Peyer's patch (tissue), 4 donors: ENCODE results near the gene PSMD1. TPM values are rescaled to one million over a fixed set of nuclear protein-coding genes. Genes with fewer than 3 reads are reported as not detected.

Experiments
- DNase-seq, 3 donors: peaks; one replicate each; pipeline ENCODE4 v3.0.0-alpha.2; 2017 to 2019
- H3K27ac ChIP-seq, 4 donors: fragments of 200-600 bp; sonication (generic); one replicate each; pipeline ENCODE4 v1.5.1; 2016 to 2019
- H3K27me3 ChIP-seq, 2 donors: fragments of 200-600 bp; sonication (generic); one replicate each; pipeline ENCODE4 v1.5.1; 2019
- H3K36me3 ChIP-seq, 3 donors: fragments of 200-600 bp; sonication (generic); one replicate each; pipeline ENCODE4 v1.5.1; 2016 to 2019
- H3K4me1 ChIP-seq, 4 donors: fragments of 200-600 bp; sonication (generic); one replicate each; pipeline ENCODE4 v1.5.1; 2016 to 2019
- H3K4me3 ChIP-seq, 4 donors: fragments of 200-600 bp; sonication (generic); 1 replicate in 3 of 4; 2 replicates in 1 of 4; pipeline ENCODE4 v1.5.1; 2016 to 2019; ENCODE audit warnings: mild to moderate bottlenecking in 1 of 4
- H3K9me3 ChIP-seq, 4 donors: fragments of 200-600 bp; sonication (generic); one replicate each; pipeline ENCODE4 v1.5.1; 2016 to 2019; ENCODE audit warnings: mild to moderate bottlenecking in 1 of 4
- POLR2A ChIP-seq, 2 donors: fragments of 450-650 bp; IDR thresholded peaks; one replicate each; pipeline ENCODE4 v1.5.1; 2017; ENCODE audit warnings: antibody characterized with exemption in 2 of 2, mild to moderate bottlenecking in 2 of 2, moderate library complexity in 2 of 2
- total RNA-seq, 4 donors: library from RNA; depleted of rRNA; stranded (reverse); fragments of >200 nt; gene quantifications; one replicate each; pipeline ENCODE4 v1.1.0, GENCODE V29; 2016
- TF ChIP-seq, protein P1 (sequence below), 6 experiments: fragments of 450-650 bp in 4 of 6; fragments of 200-600 bp in 2 of 6; sonication (generic) in 1 of 6; IDR thresholded peaks; one replicate each; pipeline ENCODE4 v1.5.1; 2017 to 2019; ENCODE audit warnings: antibody characterized with exemption in 6 of 6, mild to moderate bottlenecking in 3 of 6, moderate library complexity in 1 of 6

PSMD1 gene
- total RNA-seq, 4 donors from 2014 or later: 89.1 to 116 (median 111) TPM

DNA sequence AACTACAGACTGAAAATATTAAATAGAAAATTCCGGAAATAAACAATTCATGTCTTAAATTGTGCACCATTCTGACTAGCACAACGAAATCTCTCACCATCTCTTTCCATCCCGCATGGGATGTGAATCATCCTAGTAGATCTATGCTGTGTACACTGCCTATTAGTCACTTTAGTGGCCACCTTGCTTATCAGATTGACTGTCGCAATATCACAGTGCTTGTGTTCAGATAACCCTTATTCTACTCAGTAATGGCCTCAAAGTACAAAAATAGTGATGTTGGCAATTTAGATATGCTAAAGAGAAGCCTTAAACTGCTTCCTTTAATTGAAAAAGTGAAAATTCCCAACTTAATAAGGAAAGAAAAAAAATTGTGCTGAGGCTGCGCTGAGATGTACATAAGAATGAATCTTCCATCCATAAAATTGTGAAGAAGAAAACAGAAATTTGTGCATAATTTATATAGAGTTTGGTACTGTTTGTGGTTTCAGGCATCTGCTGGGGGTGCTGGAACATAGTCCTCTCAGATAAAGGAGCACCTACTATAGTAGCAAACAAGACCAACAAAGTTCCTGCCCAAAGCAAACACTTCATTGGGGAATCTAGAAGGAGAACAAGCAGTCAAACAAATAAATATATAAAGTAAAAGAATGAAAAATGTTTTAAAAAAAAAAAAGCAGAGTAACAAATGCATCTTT, 12.0 kb downstream of the PSMD1 start:
- peak overlapping the region in 2 of 4 donors; percentile 6 to 30 for H3K27ac ChIP-seq
- H3K27me3 ChIP-seq: no peaks in the 10 kb centered on the region
- no peak for DNase-seq
- no peak overlapping the region for H3K4me3 ChIP-seq
- H3K36me3 ChIP-seq: peaks cover 0 to 75% (median 0%) of the 10 kb centered on the region in 3 donors
- TF ChIP-seq, protein P1, sequence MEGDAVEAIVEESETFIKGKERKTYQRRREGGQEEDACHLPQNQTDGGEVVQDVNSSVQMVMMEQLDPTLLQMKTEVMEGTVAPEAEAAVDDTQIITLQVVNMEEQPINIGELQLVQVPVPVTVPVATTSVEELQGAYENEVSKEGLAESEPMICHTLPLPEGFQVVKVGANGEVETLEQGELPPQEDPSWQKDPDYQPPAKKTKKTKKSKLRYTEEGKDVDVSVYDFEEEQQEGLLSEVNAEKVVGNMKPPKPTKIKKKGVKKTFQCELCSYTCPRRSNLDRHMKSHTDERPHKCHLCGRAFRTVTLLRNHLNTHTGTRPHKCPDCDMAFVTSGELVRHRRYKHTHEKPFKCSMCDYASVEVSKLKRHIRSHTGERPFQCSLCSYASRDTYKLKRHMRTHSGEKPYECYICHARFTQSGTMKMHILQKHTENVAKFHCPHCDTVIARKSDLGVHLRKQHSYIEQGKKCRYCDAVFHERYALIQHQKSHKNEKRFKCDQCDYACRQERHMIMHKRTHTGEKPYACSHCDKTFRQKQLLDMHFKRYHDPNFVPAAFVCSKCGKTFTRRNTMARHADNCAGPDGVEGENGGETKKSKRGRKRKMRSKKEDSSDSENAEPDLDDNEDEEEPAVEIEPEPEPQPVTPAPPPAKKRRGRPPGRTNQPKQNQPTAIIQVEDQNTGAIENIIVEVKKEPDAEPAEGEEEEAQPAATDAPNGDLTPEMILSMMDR (IDR thresholded peaks at IDR 0.05): no peak
- TF ChIP-seq POLR2A (IDR thresholded peaks at IDR 0.05): no peak
- no peaks in the 10 kb centered on the region for H3K9me3 ChIP-seq
- H3K4me1 ChIP-seq: peaks cover 0 to 7% (median 0%) of the 10 kb centered on the region in 4 donors

DNA sequence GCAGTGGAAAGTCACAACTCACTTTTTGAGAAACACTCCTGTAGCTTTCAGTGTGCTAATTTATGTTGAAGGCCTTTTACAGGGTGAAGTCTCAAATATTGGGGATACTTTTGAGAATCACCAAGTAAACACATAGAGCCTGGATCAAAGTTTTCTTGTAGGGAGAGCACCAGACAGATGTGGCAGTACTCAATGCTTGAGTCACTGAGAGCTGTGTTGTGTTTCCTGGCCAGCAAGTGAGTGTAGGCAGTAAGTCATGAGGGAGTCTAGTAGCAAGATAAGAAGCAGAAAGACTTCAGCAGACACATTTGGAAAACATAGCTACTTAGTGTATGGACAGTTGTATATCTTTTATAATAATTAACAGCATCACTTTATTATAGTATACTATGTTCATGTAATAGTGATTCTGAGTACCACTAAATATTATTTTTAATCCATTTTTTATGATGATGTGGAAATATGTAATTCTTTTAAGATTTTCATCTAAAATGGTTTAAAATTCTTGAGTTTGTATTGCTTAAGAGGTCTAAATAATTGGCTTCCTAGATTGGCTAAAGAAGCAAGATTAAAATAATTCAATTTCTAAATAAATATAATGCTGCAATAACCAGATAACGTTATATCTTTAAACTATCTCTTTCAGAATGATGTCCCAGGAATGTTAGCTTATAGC, 12.8 kb downstream of the PSMD1 start:
- Histone ChIP-seq H3K36me3 (peaks cover 0 to 71% (median 0%) of the 10 kb centered on the region in 3 donors), H3K4me3 (no peak overlapping the region), H3K27ac (peak overlapping the region in 1 of 4 donors; percentile 30), H3K27me3 (no peaks in the 10 kb centered on the region), H3K4me1 (peaks cover 0 to 7% (median 0%) of the 10 kb centered on the region in 4 donors), H3K9me3 (no peaks in the 10 kb centered on the region)
- no peak for TF ChIP-seq POLR2A (IDR thresholded peaks at IDR 0.05)
- TF ChIP-seq, protein P1 (IDR thresholded peaks at IDR 0.05): no peak
- no peak for DNase-seq

DNA sequence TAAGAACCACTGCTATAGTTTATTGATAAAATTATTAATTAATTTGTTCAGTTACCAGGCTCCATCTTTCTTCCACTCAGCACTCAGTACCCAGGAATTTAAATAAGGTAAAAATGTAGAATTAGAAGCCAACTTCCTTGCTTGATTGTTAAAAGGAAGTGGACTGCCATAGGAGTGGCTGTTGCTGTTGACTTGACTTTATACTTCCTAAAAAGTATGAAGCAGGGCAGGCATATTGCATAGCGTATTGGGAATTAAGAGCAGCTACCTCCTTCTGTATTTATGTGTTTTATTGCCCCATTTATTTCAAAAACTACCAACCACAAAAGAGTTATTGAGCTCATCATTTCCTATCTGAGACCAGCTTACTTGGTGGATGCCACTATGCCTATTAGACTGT, 27.9 kb downstream of the PSMD1 start:
- Histone ChIP-seq H3K4me3 (no peak overlapping the region), H3K27ac (no peak overlapping the region), H3K4me1 (peaks cover 0 to 7% (median 0%) of the 10 kb centered on the region in 4 donors), H3K27me3 (no peaks in the 10 kb centered on the region), H3K9me3 (no peaks in the 10 kb centered on the region), H3K36me3 (peaks cover 0 to 94% (median 2%) of the 10 kb centered on the region in 3 donors)
- TF ChIP-seq, protein P1 (IDR thresholded peaks at IDR 0.05): no peak
- no peak for TF ChIP-seq POLR2A (IDR thresholded peaks at IDR 0.05)
- no peak for DNase-seq

DNA sequence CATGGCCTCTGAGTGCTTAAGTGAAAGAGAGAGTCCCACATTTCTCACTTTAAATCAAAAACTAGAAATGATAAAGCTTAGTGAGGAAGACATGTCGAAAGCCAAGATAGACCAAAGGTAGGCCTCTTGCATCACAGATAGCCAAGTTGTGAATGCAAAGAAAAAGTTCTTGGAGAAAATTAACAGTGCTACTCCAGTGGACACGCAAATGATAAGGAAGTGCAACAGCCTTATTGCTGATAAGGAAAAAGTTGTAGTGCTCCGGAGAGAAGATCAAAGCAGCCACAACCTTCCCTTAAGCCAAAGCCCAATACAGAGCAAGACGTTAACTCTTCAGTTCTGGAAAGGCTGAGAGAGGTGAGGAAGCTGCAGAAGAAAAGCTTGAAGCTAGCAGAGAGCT, 32.1 kb downstream of the PSMD1 start:
- TF ChIP-seq, protein P1 (IDR thresholded peaks at IDR 0.05): no peak
- no peak for TF ChIP-seq POLR2A (IDR thresholded peaks at IDR 0.05)
- H3K36me3 ChIP-seq: peaks cover 0 to 62% (median 2%) of the 10 kb centered on the region in 3 donors

DNA sequence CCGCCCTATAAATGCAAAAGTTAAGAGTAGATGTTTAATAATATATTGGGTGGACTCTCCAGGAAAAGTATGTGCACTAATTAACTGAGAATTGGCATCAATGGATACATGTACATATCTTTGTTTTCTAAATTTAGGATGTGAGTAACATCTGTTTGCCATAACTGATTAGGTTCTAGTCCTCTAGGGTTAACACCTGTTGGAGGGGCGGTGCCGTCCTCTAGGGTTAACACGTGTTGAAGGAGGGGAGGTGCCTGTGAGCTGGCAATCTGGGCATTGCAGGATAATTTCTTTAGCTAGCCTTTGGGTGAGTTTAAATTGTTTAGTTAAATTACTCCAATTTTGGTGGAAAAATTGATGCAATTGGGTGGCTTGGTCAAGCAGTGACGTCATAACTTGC, 37.3 kb downstream of the PSMD1 start:
- H3K4me3 ChIP-seq: no peak overlapping the region
- H3K27me3 ChIP-seq: no peaks in the 10 kb centered on the region
- TF ChIP-seq, protein P1 (IDR thresholded peaks at IDR 0.05): no peak
- TF ChIP-seq POLR2A (IDR thresholded peaks at IDR 0.05): no peak
- peaks cover 0 to 21% (median 2%) of the 10 kb centered on the region in 4 donors for H3K4me1 ChIP-seq
- H3K9me3 ChIP-seq: no peaks in the 10 kb centered on the region
- H3K27ac ChIP-seq: peak overlapping the region in 1 of 4 donors; percentile 65
- DNase-seq: peak in 2 of 3 donors; percentile 52 to 57
- H3K36me3 ChIP-seq: peaks cover 0 to 40% (median 0%) of the 10 kb centered on the region in 3 donors

More for the DNA sequence above, 32.1 kb downstream of the PSMD1 start:
- H3K4me1 ChIP-seq: peaks cover 0 to 11% (median 0%) of the 10 kb centered on the region in 4 donors
- no peaks in the 10 kb centered on the region for H3K9me3 ChIP-seq
- peak overlapping the region in 1 of 4 donors; percentile 6 for H3K27ac ChIP-seq
- no peak for DNase-seq
- no peak overlapping the region for H3K4me3 ChIP-seq
- no peaks in the 10 kb centered on the region for H3K27me3 ChIP-seq
